ENCODE results near the gene MEPCE. TPM values are rescaled to one million over a fixed set of nuclear protein-coding genes. Genes with fewer than 3 reads are reported as not detected.

Gene MEPCE
- total and polyA plus RNA-seq, 4 donors = 6.7 to 21.8 (median 16.5) TPM

- no peaks in the 10 kb centered on the region for H3K9me3 ChIP-seq (ENCODE audit: control insufficient read depth in 4 of 4, low read length in 3 of 4)
- TF ChIP-seq ZBTB33 (IDR thresholded peaks at IDR 0.05) = no peak
- H3K9ac ChIP-seq (ENCODE audit: low read depth in 1 of 2, low read length in 2 of 2) = no peak overlapping the region
- no peaks in the 10 kb centered on the region for H3K4me1 ChIP-seq (ENCODE audit: control insufficient read depth in 4 of 4, insufficient read depth in 4 of 4, low read length in 3 of 4)
- no peak for DNase-seq (ENCODE audit: low spot score)
- WGBS = 71% methylated on average over 9 of the region's 9 CpGs
- H3K36me3 ChIP-seq (ENCODE audit: control insufficient read depth in 4 of 4, insufficient read depth in 3 of 4, low read depth in 1 of 4, low read length in 3 of 4) = peaks cover 0 to 7% (median 0%) of the 10 kb centered on the region in 4 donors
- no peak overlapping the region for H3K4me3 ChIP-seq (ENCODE audit: low read depth in 1 of 3, low read length in 3 of 3)
- H3K27me3 ChIP-seq (ENCODE audit: control insufficient read depth in 4 of 4, insufficient read depth in 4 of 4, low read length in 3 of 4) = no peaks in the 10 kb centered on the region
- no peak overlapping the region for H3K27ac ChIP-seq (ENCODE audit: low read depth in 1 of 2, low read length in 2 of 2)
Measured at GRCh38 chr7:100396421-100396982, 33.1 kb upstream of the MEPCE start.

GRCh38 chr7:100397315-100398081, 32.1 kb upstream of the MEPCE start:
- no peak for DNase-seq (ENCODE audit: low spot score)
- Histone ChIP-seq H3K27ac (ENCODE audit: low read depth in 1 of 2, low read length in 2 of 2) (no peak overlapping the region), H3K9me3 (ENCODE audit: control insufficient read depth in 4 of 4, low read length in 3 of 4) (no peaks in the 10 kb centered on the region), H3K36me3 (ENCODE audit: control insufficient read depth in 4 of 4, insufficient read depth in 3 of 4, low read depth in 1 of 4, low read length in 3 of 4) (peaks cover 0 to 7% (median 0%) of the 10 kb centered on the region in 4 donors), H3K27me3 (ENCODE audit: control insufficient read depth in 4 of 4, insufficient read depth in 4 of 4, low read length in 3 of 4) (no peaks in the 10 kb centered on the region), H3K4me3 (ENCODE audit: low read depth in 1 of 3, low read length in 3 of 3) (no peak overlapping the region), H3K9ac (ENCODE audit: low read depth in 1 of 2, low read length in 2 of 2) (no peak overlapping the region), H3K4me1 (ENCODE audit: control insufficient read depth in 4 of 4, insufficient read depth in 4 of 4, low read length in 3 of 4) (no peaks in the 10 kb centered on the region)
- TF ChIP-seq SP1 (IDR thresholded peaks at IDR 0.05) = no peak
- WGBS = 74% methylated on average over 13 of the region's 13 CpGs

- 76% methylated on average over 2 of the region's 2 CpGs for WGBS
- Histone ChIP-seq H3K9ac (ENCODE audit: low read depth in 1 of 2, low read length in 2 of 2) (no peak overlapping the region), H3K4me3 (ENCODE audit: low read depth in 1 of 3, low read length in 3 of 3) (no peak overlapping the region), H3K27ac (ENCODE audit: low read depth in 1 of 2, low read length in 2 of 2) (no peak overlapping the region), H3K36me3 (ENCODE audit: control insufficient read depth in 4 of 4, insufficient read depth in 3 of 4, low read depth in 1 of 4, low read length in 3 of 4) (peaks cover 0 to 7% (median 0%) of the 10 kb centered on the region in 4 donors), H3K27me3 (ENCODE audit: control insufficient read depth in 4 of 4, insufficient read depth in 4 of 4, low read length in 3 of 4) (no peaks in the 10 kb centered on the region), H3K4me1 (ENCODE audit: control insufficient read depth in 4 of 4, insufficient read depth in 4 of 4, low read length in 3 of 4) (no peaks in the 10 kb centered on the region), H3K9me3 (ENCODE audit: control insufficient read depth in 4 of 4, low read length in 3 of 4) (no peaks in the 10 kb centered on the region)
- no peak for TF ChIP-seq RXRA (IDR thresholded peaks at IDR 0.05)
- no peak for TF ChIP-seq GABPA (IDR thresholded peaks at IDR 0.05 in 1 of 2, conservative IDR thresholded peaks at IDR 0.05 in 1 of 2)
- no peak for TF ChIP-seq TAF1 (conservative IDR thresholded peaks at IDR 0.05)
- no peak for TF ChIP-seq REST (IDR thresholded peaks at IDR 0.05)
- no peak for TF ChIP-seq YY1 (IDR thresholded peaks at IDR 0.05)
- no peak for TF ChIP-seq RAD21 (IDR thresholded peaks at IDR 0.05)
- no peak for TF ChIP-seq EGR1 (IDR thresholded peaks at IDR 0.05; ENCODE audit: low read depth in 2 of 2)
- no peak for TF ChIP-seq SP1 (IDR thresholded peaks at IDR 0.05)
- TF ChIP-seq ZBTB33 (IDR thresholded peaks at IDR 0.05) = no peak
- TF ChIP-seq JUND (IDR thresholded peaks at IDR 0.05) = no peak
- TF ChIP-seq FOXA1 (IDR thresholded peaks at IDR 0.05) = no peak
- no peak for TF ChIP-seq FOXA2 (IDR thresholded peaks at IDR 0.05)
- no peak for TF ChIP-seq ATF3 (IDR thresholded peaks at IDR 0.05)
- TF ChIP-seq CTCF (IDR thresholded peaks at IDR 0.05; ENCODE audit: low read depth, low read length, missing input control) = no peak
- no peak for TF ChIP-seq MAX (IDR thresholded peaks at IDR 0.05)
- no peak for TF ChIP-seq NR2F2 (IDR thresholded peaks at IDR 0.05)
- no peak for DNase-seq (ENCODE audit: low spot score)
Measured at GRCh38 chr7:100398239-100398638, 31.4 kb upstream of the MEPCE start.
